Measurements from ENCODE around the gene PRDM11. TPM values are rescaled to one million over a fixed set of nuclear protein-coding genes. Genes with fewer than 3 reads are reported as not detected.

The PRDM11 gene
- total RNA-seq, 1 donor from 2014 or later: 21.6 TPM

DNA sequence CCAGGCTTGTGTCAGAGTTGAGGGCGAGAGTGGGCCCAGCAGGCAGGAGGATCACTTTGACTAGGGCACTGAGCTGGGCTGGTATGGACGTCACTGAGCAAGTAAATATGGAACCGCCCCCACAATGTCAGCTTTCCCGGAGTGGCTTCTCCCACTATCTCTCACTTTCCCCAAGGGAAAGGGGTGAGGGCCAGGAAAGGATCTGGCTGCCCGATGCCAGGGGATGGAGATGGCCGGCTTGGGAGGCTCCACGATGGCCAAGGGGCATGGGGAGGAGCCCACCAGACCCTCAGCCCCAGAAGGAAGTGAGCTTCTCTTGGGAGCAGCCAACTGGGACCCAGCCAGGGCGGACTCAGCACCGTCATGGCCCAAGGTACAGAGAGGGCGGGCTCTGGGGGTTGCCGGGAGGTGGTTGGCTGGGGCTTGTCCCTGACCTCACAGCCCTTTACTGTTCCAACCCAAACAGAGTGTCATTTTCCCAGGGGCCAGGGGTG is 8.7 kb downstream of the PRDM11 start:
- no peak for DNase-seq (ENCODE audit: low spot score)
- intact Hi-C loops (cut with DNase I): no loop called here
- peak; percentile 35 for ATAC-seq

DNA sequence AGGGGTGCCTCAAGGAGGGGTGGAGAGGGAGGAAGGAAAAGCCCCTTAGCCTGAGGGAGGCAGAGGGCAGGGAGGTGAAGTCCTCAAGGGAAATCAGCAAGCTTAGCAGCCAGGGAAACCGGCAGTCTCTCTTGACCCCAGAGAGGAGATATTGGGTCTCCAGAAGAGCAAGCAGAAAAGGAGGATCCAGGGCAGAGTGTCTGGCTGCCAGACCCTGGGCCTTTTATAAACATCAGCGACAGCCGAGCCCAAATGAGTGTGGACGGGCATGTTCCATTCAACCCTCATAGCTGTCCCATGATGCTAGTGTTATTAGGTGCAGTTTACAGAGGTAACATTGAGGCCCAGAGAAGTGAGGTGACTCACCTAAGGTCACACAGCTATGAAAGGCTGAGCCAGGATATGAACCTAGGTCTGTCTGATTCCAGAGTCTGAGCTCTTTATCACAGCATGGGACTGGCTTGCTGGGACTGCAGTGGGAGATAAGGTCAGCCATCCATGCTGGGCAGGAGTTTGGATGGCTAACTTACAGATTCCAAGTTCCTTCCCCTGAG is 9.3 kb downstream of the PRDM11 start:
- DNase-seq (ENCODE audit: low spot score) (no peak), ATAC-seq (no peak)
- intact Hi-C loops (cut with DNase I): no loop called here

DNA sequence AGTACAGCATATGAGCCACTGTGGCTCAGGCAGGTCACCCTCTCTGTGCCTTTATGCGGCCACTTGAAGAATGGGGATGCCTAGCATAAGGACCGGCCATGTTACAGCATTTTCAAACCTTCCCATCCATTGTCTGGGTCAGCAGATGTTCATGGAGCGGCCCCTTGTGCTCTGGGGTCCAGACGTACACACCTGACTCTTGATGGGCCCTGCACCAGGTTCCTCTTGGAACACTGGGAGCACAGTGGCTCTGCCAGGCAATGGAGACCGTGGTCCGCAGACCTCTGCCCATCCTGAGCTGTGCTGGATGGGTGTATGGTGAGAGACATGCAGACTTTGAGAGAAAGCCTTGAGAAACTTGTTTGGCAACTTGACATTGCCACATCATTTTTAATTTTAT is 9.8 kb downstream of the PRDM11 start:
- intact Hi-C loops (cut with DNase I): no loop called here
- ATAC-seq (no peak), DNase-seq (ENCODE audit: low spot score) (no peak)

DNA sequence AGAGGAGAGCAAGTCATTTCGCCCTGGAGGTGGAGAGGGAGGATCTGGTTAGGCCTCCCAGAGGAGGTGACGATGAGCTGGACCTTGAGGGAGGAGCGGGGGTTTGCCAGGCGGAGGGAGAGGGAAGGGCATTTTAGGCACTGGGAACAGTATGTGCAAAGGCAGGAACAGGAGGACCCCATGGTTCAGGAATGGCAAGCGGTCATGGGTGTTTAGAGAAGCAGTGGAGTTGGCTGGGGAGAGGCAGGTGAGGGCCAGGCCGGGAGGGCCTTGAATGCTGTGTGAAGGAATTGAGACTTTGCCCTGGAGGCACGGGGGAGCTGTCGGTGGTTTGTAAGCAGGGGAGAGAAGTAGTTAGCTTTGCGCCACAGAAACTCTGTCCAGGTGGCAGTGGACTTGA is 10.3 kb downstream of the PRDM11 start:
- ATAC-seq (no peak), DNase-seq (ENCODE audit: low spot score) (no peak)
- intact Hi-C loops (cut with DNase I): no loop called here

DNA sequence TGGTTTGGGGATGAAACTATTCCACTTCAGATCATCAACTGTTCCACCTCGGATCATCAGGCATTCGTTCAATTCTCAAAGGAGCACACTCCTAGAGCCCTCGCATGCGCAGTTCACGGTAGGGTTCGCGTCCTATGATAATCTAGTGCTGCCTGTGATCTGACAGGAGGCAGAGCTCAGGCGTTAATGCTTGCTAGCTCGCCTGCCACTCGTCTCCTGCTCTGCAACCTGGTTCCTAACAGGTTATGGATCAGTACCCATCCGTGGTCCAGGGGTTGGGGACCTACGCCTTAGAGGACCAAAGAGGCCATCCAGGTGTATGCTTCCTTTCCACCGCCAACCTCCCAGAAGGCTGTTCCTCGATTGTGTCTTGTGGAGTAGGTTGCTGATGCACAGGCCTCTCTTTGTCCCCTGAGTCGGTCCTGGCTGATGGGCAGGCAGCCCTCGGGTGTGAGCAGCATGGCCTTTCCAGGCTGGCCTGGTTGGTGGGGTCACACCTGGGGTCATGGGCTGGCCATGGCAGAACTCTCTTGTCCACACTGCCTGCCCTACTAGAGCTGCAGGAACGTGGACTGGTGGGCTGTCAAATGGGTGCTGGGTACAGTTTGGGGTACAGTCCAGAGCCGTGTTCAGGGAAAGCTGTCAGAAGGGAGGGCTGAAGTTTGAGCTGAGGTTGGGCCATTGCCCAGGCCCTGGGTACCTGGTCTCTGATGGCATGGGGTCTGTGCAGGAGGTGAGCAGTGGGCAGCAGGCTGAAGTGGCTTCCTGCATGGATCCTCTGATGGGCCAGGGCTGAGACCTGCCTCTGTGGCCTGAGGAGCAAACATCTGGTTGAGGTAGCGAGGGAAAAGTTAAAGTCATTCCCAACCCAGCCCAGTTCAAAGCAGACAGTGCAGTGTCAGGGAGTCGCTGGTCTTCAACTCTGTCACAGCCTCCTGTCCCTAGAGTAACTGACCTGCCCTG is 11.1 kb downstream of the PRDM11 start:
- DNase-seq (ENCODE audit: low spot score): no peak
- intact Hi-C loops (cut with DNase I): no loop called here

DNA sequence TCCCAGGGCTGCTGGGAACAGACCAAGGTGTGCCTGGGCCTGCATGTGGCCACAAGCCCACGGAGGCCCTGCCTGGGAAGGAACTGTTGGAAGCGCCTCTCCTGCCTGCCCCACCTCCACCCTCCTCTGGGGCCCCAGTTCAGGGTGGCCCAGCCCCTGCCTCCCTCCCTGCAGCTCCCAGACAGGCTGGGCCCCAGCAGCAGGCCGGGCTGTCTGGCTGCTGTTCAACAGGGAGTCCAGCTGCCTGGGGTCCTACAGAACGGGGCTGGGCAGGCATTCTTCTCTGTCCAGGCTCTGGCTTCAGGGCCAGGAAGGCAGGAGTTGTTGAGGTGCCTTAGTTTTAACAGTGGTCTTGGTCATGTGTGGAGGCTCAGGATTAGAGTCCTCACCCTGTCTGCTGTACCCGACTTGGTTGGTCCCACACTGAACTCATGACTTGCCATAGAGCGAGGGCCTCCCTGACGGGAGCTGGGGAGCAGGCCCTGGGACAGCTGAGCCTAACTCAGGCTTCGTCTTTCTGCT is 11.8 kb downstream of the PRDM11 start:
- ATAC-seq (peak; percentile 37), DNase-seq (ENCODE audit: low spot score) (no peak)
- intact Hi-C loops (cut with DNase I): no loop called here

More for the DNA sequence above, 11.1 kb downstream of the PRDM11 start:
- no peak for ATAC-seq

DNA sequence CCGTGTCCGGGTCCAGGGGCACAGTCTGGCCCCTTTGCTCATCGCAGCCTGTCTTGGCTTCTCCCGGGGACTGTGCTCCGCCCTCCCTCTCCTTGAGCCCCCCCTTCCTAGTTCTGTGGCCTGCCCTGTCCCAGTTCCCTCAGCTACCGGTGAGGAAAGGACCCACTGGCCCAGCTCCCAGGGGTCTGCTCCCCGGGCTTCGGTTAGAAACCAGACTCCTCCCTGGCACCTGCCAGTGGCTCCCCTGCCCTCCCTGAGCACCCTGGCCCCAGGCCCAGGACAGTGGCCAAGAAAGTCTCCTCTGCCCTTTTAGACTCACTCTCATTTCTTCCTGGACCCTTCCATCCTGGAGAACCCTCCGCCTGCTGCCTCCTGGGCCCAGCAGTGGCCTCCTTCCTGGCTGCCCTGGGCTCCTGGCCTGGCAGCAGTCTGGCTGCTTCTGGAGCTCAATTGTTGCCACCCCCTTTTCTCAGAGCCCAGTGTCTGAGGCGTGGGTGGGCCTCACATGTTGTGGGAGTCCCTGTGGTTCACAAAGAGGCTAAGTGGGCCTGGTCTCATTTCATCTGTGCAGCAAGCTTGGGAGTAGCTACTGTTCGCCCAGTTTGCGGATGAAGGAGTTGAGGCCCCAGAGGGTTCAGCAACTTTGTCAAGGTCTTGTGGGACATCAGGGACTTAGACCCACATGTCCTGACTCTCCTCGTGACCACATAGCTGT is 12.6 kb downstream of the PRDM11 start:
- no peak for DNase-seq (ENCODE audit: low spot score)

DNA sequence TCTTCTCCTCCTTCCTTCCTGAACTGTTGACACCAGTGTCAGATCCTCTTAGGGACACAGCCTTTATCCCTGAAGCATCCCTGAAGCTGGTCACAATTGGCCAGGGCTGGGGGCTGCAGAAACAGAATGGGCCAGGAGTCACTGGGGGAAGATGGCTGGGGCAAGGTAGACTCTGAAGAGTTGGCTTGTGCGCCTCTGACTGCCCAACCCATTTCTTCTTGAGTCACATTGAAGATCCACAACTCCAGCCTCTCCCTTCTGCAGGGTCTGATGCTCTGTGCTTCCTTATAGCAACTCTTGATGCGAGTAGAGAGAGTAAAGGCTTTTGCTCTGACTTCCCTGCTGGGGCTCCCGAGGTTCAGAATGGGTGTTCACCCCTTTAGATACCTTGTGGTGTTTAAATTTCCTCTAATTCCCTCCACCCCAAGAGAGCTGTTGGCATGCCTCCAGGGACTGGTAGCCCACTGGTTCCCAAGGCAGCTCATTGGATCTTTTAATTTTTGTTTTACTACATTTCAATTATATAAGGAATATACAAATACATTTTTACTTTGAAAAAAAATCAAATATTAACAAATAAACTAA is 13.4 kb downstream of the PRDM11 start:
- no peak for DNase-seq (ENCODE audit: low spot score)
- ATAC-seq: no peak
- intact Hi-C loops (cut with DNase I): no loop called here

More for the DNA sequence above, 12.6 kb downstream of the PRDM11 start:
- intact Hi-C loops (cut with DNase I): no loop called here
- ATAC-seq: peak; percentile 20

DNA sequence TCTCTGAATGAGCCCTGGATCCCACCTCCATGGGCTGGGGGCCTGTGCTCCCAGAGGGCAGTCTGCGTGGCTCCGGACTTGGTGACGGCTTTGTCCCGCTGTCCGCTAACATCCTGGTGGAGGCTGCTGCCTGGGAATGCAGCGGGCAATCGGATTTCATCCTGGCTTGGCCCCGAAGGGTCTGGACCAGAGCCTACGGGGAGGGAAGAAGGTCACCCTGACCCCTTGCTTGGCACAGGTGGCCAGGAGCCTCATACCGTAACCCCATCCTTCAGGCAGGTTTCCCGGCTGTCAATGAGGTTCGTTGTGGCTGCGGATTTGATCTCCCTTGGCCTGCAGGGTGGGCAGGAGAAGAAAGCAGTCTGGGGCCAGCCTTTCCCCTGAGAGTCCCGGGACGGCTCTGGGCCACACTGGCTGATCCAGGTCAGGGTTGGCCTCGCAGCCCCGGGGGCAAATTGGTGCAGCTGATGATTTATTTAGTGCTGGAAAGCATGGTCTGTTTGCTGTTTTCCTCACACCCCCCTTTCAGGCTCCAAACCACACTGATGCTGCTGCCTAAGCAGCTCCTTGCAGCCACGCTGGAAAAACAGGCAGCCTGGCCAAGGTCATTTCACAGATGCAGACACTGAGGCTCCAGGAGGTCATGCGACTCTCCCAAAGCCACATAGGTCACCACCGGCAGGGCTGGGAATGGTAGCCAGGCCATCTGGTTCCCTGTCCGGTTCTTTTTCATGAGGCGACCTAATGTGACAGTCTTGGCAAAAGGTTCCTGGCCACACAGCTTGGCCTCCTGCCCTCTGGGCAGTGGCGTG is 15.0 kb downstream of the PRDM11 start:
- intact Hi-C loops (cut with DNase I): no loop called here
- DNase-seq (ENCODE audit: low spot score) (no peak), ATAC-seq (peak; percentile 70)

DNA sequence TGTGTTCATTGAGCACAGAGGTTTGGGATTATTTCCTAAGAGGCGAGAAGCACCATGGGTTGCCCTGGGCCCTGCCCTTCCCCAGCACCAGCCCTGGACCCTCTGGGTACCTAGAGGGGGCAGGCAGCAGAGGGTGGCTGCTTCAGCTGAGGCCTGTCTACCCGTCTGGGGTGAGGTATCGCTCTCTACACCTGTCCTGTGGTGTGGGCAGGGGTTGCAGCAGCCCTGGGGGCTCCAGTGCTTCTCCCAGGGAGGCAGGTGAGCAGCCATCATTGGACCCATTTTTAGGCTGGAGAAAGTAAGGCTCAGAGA is 15.6 kb downstream of the PRDM11 start:
- ATAC-seq (no peak), DNase-seq (ENCODE audit: low spot score) (no peak)
- intact Hi-C loops (cut with DNase I): no loop called here

DNA sequence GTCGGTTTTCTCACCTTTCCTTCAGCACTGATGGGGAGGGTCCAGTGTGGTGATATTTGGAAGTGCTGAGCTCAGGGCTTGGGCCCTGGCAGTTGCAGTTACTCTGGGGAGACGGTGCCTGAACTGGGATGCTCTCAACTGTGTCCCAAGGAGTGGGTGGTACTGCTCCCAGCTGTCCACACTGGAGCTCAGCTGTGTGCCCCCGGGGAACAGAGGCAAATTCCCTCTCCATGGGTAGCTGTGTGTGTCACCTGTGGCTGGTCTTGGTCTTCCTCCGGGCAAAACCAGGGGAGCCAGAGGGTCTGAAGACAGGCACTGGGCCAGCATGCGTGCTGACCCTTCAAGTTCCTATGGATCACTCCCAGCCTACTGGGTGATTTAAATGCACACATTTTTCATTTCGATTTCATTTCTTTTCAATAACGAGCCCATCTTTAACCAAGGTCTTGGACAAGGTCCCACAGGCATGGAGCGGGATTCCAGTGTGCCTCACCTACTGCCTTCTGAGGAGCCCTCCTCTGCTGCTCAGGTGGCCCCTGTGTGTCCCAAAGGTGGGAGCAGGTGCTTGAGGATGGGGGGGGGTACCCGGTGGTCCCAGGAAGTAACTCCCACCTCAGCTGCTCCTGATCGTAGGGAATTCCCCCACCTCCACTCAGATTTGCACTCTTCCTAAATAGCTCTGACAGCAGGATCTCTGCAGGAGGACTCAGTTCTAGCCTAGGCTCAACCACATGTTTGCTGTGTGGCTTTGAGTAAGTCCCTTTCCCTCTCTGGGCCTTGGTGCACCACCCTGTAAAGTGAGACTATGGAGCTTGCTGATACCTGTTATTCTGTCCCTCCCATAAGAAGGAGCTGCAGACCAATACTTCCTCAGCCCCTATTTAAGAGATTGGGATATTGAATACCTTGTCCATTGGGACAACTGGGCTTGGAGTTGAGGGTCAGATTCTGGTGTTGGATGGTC is 16.8 kb downstream of the PRDM11 start:
- DNase-seq (ENCODE audit: low spot score): no peak
- intact Hi-C loops (cut with DNase I): no loop called here
- no peak for ATAC-seq

DNA sequence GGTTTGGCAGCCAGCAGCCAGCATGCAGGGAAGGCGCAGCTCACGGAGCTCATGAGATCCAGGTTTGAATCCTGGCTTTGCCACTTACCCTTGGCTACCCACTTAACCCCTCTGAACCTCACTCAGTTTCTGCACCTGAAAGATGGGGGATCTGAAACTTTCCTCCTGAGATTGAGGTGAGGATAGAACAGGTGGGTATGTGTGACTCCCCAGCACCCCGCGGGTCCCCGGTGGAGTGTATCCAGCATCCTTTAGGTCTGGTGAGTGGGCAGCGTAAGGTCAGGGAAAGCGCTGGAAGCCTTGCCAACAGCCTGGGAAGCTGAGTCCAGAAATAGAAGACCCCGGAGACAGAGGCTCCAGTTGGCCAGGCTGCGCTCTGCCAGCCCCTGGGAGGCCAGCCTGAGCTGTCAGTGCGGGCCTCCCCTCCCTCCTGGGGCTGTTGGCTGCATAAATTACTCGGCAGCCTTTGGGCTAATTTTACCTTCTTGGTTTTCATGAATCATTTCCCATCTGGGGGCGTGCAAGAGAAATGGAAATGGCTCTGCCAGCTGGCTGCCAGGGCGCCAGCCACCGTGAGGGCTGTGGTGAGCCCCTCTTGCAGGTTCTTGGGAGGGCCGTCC is 17.6 kb downstream of the PRDM11 start:
- DNase-seq (ENCODE audit: low spot score) (no peak), ATAC-seq (no peak)
- intact Hi-C loops (cut with DNase I): no loop called here

DNA sequence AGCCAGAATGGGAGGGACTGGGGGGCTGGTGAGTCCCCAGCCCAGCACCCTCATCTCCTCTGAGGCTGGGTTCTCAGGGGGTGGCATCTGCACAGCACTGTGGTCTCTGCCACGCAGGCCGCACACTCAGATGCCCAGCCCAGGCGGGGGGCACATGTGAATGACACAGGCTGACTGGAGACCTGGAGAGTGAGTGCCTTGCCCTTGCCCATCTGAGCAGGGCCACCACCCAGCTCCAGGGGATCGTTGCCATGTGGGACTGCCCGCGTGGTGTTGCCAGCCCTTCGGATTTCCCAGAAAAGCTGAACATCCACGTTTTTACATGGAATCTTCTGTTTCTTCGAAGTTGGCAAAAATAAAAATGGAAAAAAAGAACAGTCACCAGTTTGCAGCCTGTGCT is 18.9 kb downstream of the PRDM11 start:
- ATAC-seq: no peak
- intact Hi-C loops (cut with DNase I): no loop called here

DNA sequence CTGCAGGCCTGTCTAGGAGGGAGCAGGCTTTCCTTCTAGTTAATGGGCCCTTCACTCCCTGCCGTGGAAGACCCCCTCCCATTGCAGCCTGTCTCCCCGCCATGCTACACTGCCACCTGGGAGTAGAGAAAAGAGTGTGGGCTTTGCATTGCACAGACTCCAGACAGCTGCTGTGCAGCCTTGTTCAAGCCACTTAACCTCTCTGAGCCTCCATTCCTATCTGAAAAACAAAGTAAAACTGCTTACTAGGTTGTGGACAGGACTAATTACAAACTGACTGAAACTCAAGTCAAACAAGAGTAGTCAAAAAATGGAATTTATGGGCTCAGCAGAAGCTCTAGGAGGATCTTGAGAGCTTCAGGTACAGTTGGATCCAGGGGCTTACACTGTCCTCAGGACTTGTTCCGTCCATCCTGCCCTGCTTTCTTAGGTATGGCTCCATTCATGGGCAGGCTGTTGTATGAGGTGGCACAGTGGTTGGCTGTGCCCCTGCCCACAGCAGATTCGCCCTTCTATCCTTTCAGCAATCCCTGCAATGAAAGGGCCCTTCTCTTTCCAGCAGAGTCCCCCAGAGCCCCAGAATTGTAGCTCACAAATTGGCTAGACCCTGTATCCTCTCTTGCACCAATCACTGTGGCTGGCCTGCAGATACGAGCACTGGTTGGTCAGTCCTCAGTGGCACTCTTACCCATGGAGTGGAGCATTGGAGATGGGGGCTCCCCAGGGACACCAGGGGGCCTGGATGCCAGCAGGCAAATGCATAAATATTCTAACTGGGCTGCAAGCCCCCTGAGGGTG is 19.6 kb downstream of the PRDM11 start:
- DNase-seq (ENCODE audit: low spot score) (no peak), ATAC-seq (no peak)
- intact Hi-C loops (cut with DNase I): no loop called here

More for the DNA sequence above, 18.9 kb downstream of the PRDM11 start:
- no peak for DNase-seq (ENCODE audit: low spot score)

DNA sequence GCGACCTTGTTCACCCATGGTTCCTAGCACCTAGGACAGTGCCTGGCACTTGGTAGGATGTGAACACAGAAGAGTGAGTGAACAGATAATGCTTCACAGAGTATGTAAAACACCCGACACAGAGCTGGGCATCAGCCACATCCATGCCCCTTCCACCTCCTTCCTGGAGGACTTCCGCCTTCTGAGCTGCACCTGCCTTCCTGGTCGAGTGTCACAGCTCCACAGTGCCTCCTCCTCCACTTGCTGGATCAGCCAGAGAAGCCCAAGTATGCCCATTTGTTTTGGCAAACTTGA is 20.1 kb downstream of the PRDM11 start:
- ATAC-seq: no peak

DNA sequence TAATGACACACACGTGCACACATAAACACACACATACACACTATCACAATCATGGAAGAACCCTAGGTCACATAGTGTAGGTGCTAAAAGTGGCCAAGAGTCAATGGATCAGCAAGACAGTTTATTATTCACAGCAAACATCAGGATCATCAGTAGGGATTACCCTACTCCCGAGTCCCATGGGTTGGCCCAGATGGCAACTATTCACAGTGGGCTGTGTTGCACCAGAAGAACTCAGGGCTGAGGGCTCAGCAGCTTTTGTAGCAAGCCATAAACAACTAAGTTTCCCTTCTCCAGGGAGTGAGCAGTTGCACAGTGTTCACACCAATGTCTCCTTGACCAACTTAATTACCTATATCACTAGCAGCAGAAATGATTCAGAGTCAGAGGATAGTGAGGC is 20.8 kb downstream of the PRDM11 start:
- ATAC-seq: no peak
- intact Hi-C loops (cut with DNase I): no loop called here
- no peak for DNase-seq (ENCODE audit: low spot score)

More for the DNA sequence above, 20.1 kb downstream of the PRDM11 start:
- DNase-seq (ENCODE audit: low spot score): no peak
- intact Hi-C loops (cut with DNase I): no loop called here

Measured in sciatic nerve (tissue), 2 donors.